Activated CD4-positive, alpha-beta T cell treated with anti-CD3 and anti-CD28 coated beads, Interleukin-2, amount 10 ng/mL, durations not matched to agents 24 days and 14 days (primary cell): ENCODE data around the gene CD28. TPM values are rescaled to one million over a fixed set of nuclear protein-coding genes. Genes with fewer than 3 reads are reported as not detected.

Experiments
- DNase-seq: peaks from one replicate; pipeline ENCODE4 v3.0.0; 2022
- H3K27ac Mint-ChIP-seq: one replicate; pipeline ENCODE4 v1.8.0; 2022; ENCODE audit warnings: mild to moderate bottlenecking, mixed read lengths
- H3K27me3 Mint-ChIP-seq: one replicate; pipeline ENCODE4 v1.8.0; 2022; ENCODE audit warnings: mixed read lengths
- H3K36me3 Mint-ChIP-seq: one replicate; pipeline ENCODE4 v1.8.0; 2022; ENCODE audit warnings: low read depth, mild to moderate bottlenecking, mixed read lengths
- H3K4me1 Mint-ChIP-seq: one replicate; pipeline ENCODE4 v1.8.0; 2021; ENCODE audit warnings: mixed read lengths
- H3K4me3 Mint-ChIP-seq: one replicate; pipeline ENCODE4 v1.8.0; 2022; ENCODE audit warnings: mild to moderate bottlenecking, moderate library complexity, mixed read lengths
- H3K9me3 Mint-ChIP-seq: one replicate; pipeline ENCODE4 v1.8.0; 2021; ENCODE audit warnings: mixed read lengths
- intact Hi-C: fragments of 100-400 bp; cut with micrococcal nuclease; formaldehyde crosslinking; loops from one replicate; pipeline ENCODE4 v1.15.1; 2023
- total RNA-seq: library from RNA; stranded (reverse); gene quantifications from 2 replicates; pipeline ENCODE4 v1.2.3, GENCODE V29; 2022

Gene CD28
- total RNA-seq, 1 donor from 2014 or later: 130 TPM

DNA sequence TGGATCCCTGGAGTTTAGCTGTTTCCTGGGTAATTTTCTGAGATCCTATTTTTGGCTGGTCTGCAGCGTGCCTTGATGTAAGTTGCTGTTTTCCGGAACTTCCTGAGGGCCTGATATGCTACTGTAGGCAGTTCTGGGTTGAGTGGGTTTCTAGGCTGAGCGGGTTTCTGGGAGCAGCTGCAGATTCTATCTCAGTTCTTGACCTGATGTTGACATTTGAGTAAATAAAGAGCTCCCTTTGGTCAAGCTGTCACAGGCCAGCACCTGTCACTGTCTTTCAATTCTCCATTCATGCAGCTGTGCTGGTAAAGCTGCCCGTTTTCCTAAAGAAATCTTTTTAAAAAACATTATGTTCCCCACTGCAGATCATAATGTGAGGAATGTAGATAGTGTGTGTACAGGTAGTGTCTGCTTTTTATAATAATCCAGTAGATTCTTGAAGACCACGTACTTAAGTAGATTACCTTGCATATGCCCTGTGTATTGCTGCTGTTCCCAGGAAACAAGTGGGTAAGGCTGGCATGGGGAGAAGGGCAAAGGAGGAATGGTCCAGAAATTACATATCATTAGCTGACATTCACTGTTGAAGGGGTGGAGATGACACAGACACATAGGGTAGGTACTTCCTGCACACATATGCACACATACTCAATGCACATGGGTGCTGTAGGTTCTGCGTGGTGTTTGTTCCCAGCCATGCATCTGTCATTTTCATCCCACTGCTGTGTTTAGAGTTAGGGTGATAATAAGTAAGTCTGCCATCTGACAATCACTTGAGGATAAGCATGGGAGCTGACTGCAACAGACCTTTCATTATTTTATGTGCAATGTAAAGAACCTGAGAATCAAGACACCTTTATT, 25.9 kb downstream of the CD28 start:
- Mint-ChIP-seq H3K4me3 (peak overlapping the region; percentile 28), H3K36me3 (peaks cover 84% of the 10 kb centered on the region), H3K27ac (peak overlapping the region; percentile 96), H3K27me3 (no peaks in the 10 kb centered on the region), H3K9me3 (peaks cover 12% of the 10 kb centered on the region), H3K4me1 (peaks cover 78% of the 10 kb centered on the region)
- DNase-seq: peak; percentile 64
- intact Hi-C loops: loop anchor here (5.0 to 10.0 kb wide), 5 partner anchors 70 to 372 kb away; partner anchors contain the start of genes CTLA4 and ICOS

- Mint-ChIP-seq H3K4me1 (peaks cover 83% of the 10 kb centered on the region), H3K4me3 (peak overlapping the region; percentile 28)
- intact Hi-C loops: loop anchor here (5.0 to 10.0 kb wide), 5 partner anchors 69 to 372 kb away; partner anchors contain the start of genes CTLA4 and ICOS
Observed at GRCh38 chr2:203732953-203733510, 26.6 kb downstream of the CD28 start.

GRCh38 chr2:203733684-203734083, 27.2 kb downstream of the CD28 start:
- H3K4me1 Mint-ChIP-seq: peaks cover 85% of the 10 kb centered on the region
- H3K9me3 Mint-ChIP-seq: peaks cover 12% of the 10 kb centered on the region
- peaks cover 88% of the 10 kb centered on the region for H3K36me3 Mint-ChIP-seq
- intact Hi-C loops: loop anchor here (5.0 to 10.0 kb wide), 5 partner anchors 69 to 371 kb away; partner anchors contain the start of genes CTLA4 and ICOS
- H3K27me3 Mint-ChIP-seq: no peaks in the 10 kb centered on the region
- H3K4me3 Mint-ChIP-seq: peak overlapping the region; percentile 55
- peak; percentile 60 for DNase-seq
- H3K27ac Mint-ChIP-seq: peak overlapping the region; percentile 96

More at GRCh38 chr2:203732953-203733510, 26.6 kb downstream of the CD28 start:
- peak; percentile 71 for DNase-seq
- H3K9me3 Mint-ChIP-seq: peaks cover 12% of the 10 kb centered on the region
- H3K27me3 Mint-ChIP-seq: no peaks in the 10 kb centered on the region
- H3K27ac Mint-ChIP-seq: peak overlapping the region; percentile 96
- H3K36me3 Mint-ChIP-seq: peaks cover 85% of the 10 kb centered on the region

- H3K4me3 Mint-ChIP-seq: peak overlapping the region; percentile 55
- no peak for DNase-seq
- peaks cover 83% of the 10 kb centered on the region for H3K4me1 Mint-ChIP-seq
Observed at GRCh38 chr2:203734276-203734983, 28.0 kb downstream of the CD28 start.

GRCh38 chr2:203737360-203737759, 30.9 kb downstream of the CD28 start:
- Mint-ChIP-seq H3K4me1 (peaks cover 84% of the 10 kb centered on the region), H3K27ac (peak overlapping the region; percentile 96), H3K27me3 (no peaks in the 10 kb centered on the region), H3K9me3 (peaks cover 12% of the 10 kb centered on the region), H3K4me3 (peak overlapping the region; percentile 43), H3K36me3 (peaks cover 80% of the 10 kb centered on the region)
- intact Hi-C loops: loop anchor here (1.0 to 10.0 kb wide), 4 partner anchors 26 to 367 kb away; partner anchors contain the start of genes CD28 and ICOS
- DNase-seq: no peak

More at GRCh38 chr2:203734276-203734983, 28.0 kb downstream of the CD28 start:
- H3K27ac Mint-ChIP-seq: peak overlapping the region; percentile 96
- intact Hi-C loops: loop anchor here (5.0 to 10.0 kb wide), 5 partner anchors 68 to 370 kb away; partner anchors contain the start of genes CTLA4 and ICOS
- no peaks in the 10 kb centered on the region for H3K27me3 Mint-ChIP-seq
- H3K36me3 Mint-ChIP-seq: peaks cover 85% of the 10 kb centered on the region
- H3K9me3 Mint-ChIP-seq: peaks cover 12% of the 10 kb centered on the region

DNA sequence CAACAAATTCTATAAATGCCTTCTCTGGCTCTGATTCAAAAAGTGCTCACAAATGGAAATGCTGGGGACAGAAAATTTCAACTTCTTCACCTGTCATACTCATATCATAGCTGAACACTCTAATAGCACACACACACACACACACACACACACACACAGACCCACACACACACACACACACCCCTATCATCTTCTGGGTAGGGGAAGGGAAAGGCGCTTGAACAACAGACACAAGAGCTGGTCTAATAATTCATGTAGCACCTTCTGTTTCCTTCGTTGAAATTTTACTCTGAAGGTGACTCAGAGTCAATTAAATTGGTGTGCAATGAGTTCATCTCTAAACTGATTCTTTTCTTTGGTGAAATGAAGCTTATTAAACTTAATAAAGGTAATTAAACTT, 32.9 kb downstream of the CD28 start:
- Mint-ChIP-seq H3K27ac (peak overlapping the region; percentile 96), H3K4me1 (peaks cover 79% of the 10 kb centered on the region), H3K4me3 (peak overlapping the region; percentile 69), H3K27me3 (no peaks in the 10 kb centered on the region), H3K36me3 (peaks cover 79% of the 10 kb centered on the region), H3K9me3 (peaks cover 14% of the 10 kb centered on the region)
- intact Hi-C loops: loop anchor here (10.0 kb wide), 2 partner anchors 195 to 365 kb away; partner anchors contain the start of gene ICOS
- peak; percentile 72 for DNase-seq

DNA sequence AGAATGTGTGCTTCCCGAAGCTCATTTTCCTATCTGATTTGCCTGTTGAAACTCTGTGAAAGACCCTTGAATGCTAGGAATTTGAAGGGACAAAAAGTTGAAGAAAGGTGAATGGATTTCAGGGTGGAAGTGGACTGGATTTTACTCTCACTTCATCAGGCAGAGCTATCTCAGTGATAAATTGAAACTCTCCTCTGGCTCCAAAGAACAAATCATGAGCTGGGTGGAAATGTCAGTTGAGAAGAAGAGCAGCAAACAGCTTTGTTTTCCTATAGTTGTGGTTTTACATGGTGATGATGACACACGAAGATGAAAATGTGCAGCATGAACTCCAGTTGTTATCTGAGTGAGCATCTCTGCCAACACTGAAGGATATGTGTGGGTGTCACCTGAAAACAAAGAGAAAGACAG, 34.4 kb downstream of the CD28 start:
- no peaks in the 10 kb centered on the region for H3K27me3 Mint-ChIP-seq

GRCh38 chr2:203741566-203741965, 35.1 kb downstream of the CD28 start:
- peaks cover 12% of the 10 kb centered on the region for H3K9me3 Mint-ChIP-seq
- peak overlapping the region; percentile 69 for H3K4me3 Mint-ChIP-seq
- peaks cover 72% of the 10 kb centered on the region for H3K4me1 Mint-ChIP-seq
- no peaks in the 10 kb centered on the region for H3K27me3 Mint-ChIP-seq
- intact Hi-C loops: loop anchor here (1.0 to 10.0 kb wide), 8 partner anchors 11 to 1107 kb away; partner anchors contain the start of gene FAM117B
- H3K36me3 Mint-ChIP-seq: peaks cover 74% of the 10 kb centered on the region
- H3K27ac Mint-ChIP-seq: peak overlapping the region; percentile 96
- peak; percentile 72 for DNase-seq

More for the DNA sequence above, 34.4 kb downstream of the CD28 start:
- Mint-ChIP-seq H3K4me3 (peak overlapping the region; percentile 69), H3K36me3 (peaks cover 73% of the 10 kb centered on the region), H3K9me3 (peaks cover 15% of the 10 kb centered on the region), H3K27ac (peak overlapping the region; percentile 96), H3K4me1 (peaks cover 71% of the 10 kb centered on the region)
- peak; percentile 89 for DNase-seq
- intact Hi-C loops: loop anchor here (1.0 to 10.0 kb wide), 9 partner anchors 11 to 1106 kb away; partner anchors contain the start of gene FAM117B

DNA sequence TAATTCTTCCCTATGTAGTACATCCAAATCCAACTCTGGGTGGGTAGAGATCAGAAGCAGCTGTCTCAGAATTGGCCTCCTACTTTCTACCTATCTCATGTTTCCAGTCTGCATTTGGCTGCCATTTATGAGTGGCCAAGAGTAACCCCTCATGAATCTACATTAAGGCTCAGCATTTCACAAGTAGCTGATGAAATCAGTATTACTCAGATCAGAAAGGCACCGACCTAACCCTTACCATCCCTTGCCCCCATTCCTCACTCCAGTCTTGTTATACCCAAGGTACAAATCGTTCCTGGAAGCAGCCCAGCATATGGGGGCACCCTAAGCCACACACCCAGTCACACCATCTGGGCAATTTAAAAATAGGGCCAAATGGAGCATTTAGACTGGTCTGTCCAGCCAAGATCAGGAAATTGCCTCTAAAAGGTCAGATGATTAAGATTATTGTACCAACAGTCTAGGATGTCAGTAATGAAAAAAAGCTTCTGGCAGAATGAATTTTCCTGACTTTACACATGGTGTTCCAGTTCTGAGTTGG, 37.1 kb downstream of the CD28 start:
- Mint-ChIP-seq H3K4me3 (no peak overlapping the region), H3K4me1 (peaks cover 68% of the 10 kb centered on the region), H3K36me3 (peaks cover 73% of the 10 kb centered on the region), H3K9me3 (peaks cover 15% of the 10 kb centered on the region), H3K27me3 (no peaks in the 10 kb centered on the region), H3K27ac (peak overlapping the region; percentile 80)
- intact Hi-C loops: loop anchor here (10.0 kb wide), 1 partner anchor 1109 kb away; the partner anchor contains the start of gene FAM117B
- DNase-seq: no peak

DNA sequence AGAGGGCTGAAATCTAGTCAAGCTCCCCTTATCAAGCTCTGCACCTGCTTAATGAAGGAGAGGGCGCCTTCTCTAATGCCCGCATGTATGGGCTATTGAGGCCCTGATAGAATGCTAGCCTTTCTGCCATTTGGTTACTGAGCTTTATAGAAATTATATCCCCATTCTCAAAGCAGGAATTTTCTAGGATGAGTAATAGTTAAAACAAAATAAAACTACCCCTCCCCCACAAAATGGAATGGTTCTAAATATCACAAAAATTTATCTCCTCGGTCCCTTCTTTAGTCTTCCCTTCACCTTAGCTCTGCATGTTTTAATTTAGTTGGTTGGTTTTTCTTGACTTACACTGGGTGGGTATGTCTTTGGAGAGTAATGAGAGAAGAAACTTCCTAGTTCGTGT, 37.7 kb downstream of the CD28 start:
- H3K36me3 Mint-ChIP-seq: peaks cover 75% of the 10 kb centered on the region
- intact Hi-C loops: loop anchor here (10.0 kb wide), 1 partner anchor 1109 kb away; the partner anchor contains the start of gene FAM117B
- no peak overlapping the region for H3K4me3 Mint-ChIP-seq
- H3K27ac Mint-ChIP-seq: peak overlapping the region; percentile 80
- peaks cover 15% of the 10 kb centered on the region for H3K9me3 Mint-ChIP-seq
- H3K4me1 Mint-ChIP-seq: peaks cover 70% of the 10 kb centered on the region
- DNase-seq: no peak
- H3K27me3 Mint-ChIP-seq: no peaks in the 10 kb centered on the region

GRCh38 chr2:203745267-203745666, 38.8 kb downstream of the CD28 start:
- H3K4me1 Mint-ChIP-seq: peaks cover 66% of the 10 kb centered on the region
- no peak for DNase-seq
- no peaks in the 10 kb centered on the region for H3K27me3 Mint-ChIP-seq
- intact Hi-C loops: loop anchor here (10.0 kb wide), 1 partner anchor 1110 kb away; the partner anchor contains the start of gene FAM117B
- no peak overlapping the region for H3K4me3 Mint-ChIP-seq
- peak overlapping the region; percentile 80 for H3K27ac Mint-ChIP-seq
- H3K9me3 Mint-ChIP-seq: peaks cover 16% of the 10 kb centered on the region
- peaks cover 72% of the 10 kb centered on the region for H3K36me3 Mint-ChIP-seq

GRCh38 chr2:203748331-203749126, 42.1 kb downstream of the CD28 start:
- DNase-seq: peak; percentile 67
- Mint-ChIP-seq H3K4me1 (peaks cover 52% of the 10 kb centered on the region), H3K9me3 (peaks cover 19% of the 10 kb centered on the region), H3K4me3 (peak overlapping the region; percentile 32), H3K27me3 (no peaks in the 10 kb centered on the region), H3K27ac (peak overlapping the region; percentile 91), H3K36me3 (peaks cover 75% of the 10 kb centered on the region)
- intact Hi-C loops: loop anchor here (1.0 to 10.0 kb wide), 3 partner anchors 15 to 1114 kb away; partner anchors contain the start of gene FAM117B
